Choroid plexus epithelial cell (primary cell): ENCODE data around the gene GCG.

Source experiments
- DNase-seq: peaks from one replicate; pipeline ENCODE4 v3.0.0-alpha.2; 2010; ENCODE audit warnings: low read depth
- H3K4me3 ChIP-seq: 2 replicates; pipeline ENCODE4 v1.5.1; 2011; ENCODE audit warnings: low read depth, mild to moderate bottlenecking, control low read depth, low read length, moderate library complexity
- CTCF ChIP-seq: conservative IDR thresholded peaks from 2 replicates; pipeline ENCODE4 v1.5.1; 2011; ENCODE audit warnings: low read depth, mild to moderate bottlenecking, control low read depth, inconsistent platforms, low read length, moderate library complexity

The GCG gene

GRCh38 chr2:162153608-162154224 is 1.7 kb upstream of the GCG start:
- peak; percentile 76 for TF ChIP-seq CTCF
- DNase-seq, result peak; percentile 75
- H3K4me3 ChIP-seq, result no peak overlapping the region

GRCh38 chr2:162149940-162150339 is 2.1 kb downstream of the GCG start:
- no peak overlapping the region for H3K4me3 ChIP-seq
- no peak for DNase-seq
- TF ChIP-seq CTCF, result no peak

- no peak overlapping the region for H3K4me3 ChIP-seq
- TF ChIP-seq CTCF, result no peak
- no peak for DNase-seq
These were observed 2.6 kb downstream of the GCG start for GRCh38 chr2:162149466-162149865.

- DNase-seq, result no peak
- TF ChIP-seq CTCF, result no peak
- no peak overlapping the region for H3K4me3 ChIP-seq
These were observed 3.1 kb downstream of the GCG start for GRCh38 chr2:162148956-162149355.

GRCh38 chr2:162143969-162144368 is 8.1 kb downstream of the GCG start:
- no peak for DNase-seq
- no peak overlapping the region for H3K4me3 ChIP-seq
- no peak for TF ChIP-seq CTCF

GRCh38 chr2:162138310-162138709 is 13.7 kb downstream of the GCG start:
- no peak for DNase-seq
- no peak for TF ChIP-seq CTCF
- H3K4me3 ChIP-seq, result no peak overlapping the region

GRCh38 chr2:162127422-162127821 is 24.6 kb downstream of the GCG start:
- no peak for DNase-seq
- no peak overlapping the region for H3K4me3 ChIP-seq
- no peak for TF ChIP-seq CTCF
